Small intestine (tissue), 7 donors: ENCODE data around the gene EXOSC1. TPM values are rescaled to one million over a fixed set of nuclear protein-coding genes. Genes with fewer than 3 reads are reported as not detected.
"Not testable (repeated sequence)": the region's sequence is repeated elsewhere in the genome, so short reads cannot be mapped to it uniquely, and the experiment has no call there.

Source experiments
- DNase-seq, 2 donors: peaks; one replicate each; pipeline versions ENCODE4 v3.0.0 to v3.0.0-alpha.2; 2013
- FAIRE-seq: peaks from 2 replicates; lab custom pipeline; 2012; peaks lifted over from hg19 to GRCh38; lab: Jason Lieb, UNC
- H3K27ac ChIP-seq, 3 donors: one replicate each; pipeline ENCODE4 v1.5.1; 2013; ENCODE audit warnings: low read length in 2 of 3, mild to moderate bottlenecking in 2 of 3, control low read depth in 1 of 3, inconsistent platforms in 1 of 3, low read depth in 1 of 3, moderate library complexity in 1 of 3
- H3K27me3 ChIP-seq, 3 donors: one replicate each; pipeline ENCODE4 v1.6.1; 2013; ENCODE audit warnings: low read length in 3 of 3, inconsistent platforms in 1 of 3; ENCODE audit not compliant: control insufficient read depth in 3 of 3, insufficient read depth in 3 of 3
- H3K36me3 ChIP-seq, 3 donors: one replicate each; pipeline ENCODE4 v1.6.1; 2013; ENCODE audit warnings: low read length in 3 of 3, inconsistent platforms in 1 of 3, low read depth in 1 of 3, mild to moderate bottlenecking in 1 of 3, moderate library complexity in 1 of 3; ENCODE audit not compliant: control insufficient read depth in 3 of 3, insufficient read depth in 2 of 3
- H3K4me1 ChIP-seq, 3 donors: one replicate each; pipeline ENCODE4 v1.6.1; 2013; ENCODE audit warnings: low read length in 2 of 3, inconsistent platforms in 1 of 3, low read depth in 1 of 3, mild to moderate bottlenecking in 1 of 3, moderate library complexity in 1 of 3; ENCODE audit not compliant: control insufficient read depth in 3 of 3, insufficient read depth in 2 of 3
- H3K4me3 ChIP-seq, 3 donors: one replicate each; pipeline ENCODE4 v1.5.1; 2013; ENCODE audit warnings: low read length in 3 of 3, control low read depth in 1 of 3, inconsistent platforms in 1 of 3, low read depth in 1 of 3, mild to moderate bottlenecking in 1 of 3, moderate library complexity in 1 of 3
- H3K9me3 ChIP-seq, 2 donors: one replicate each; pipeline ENCODE4 v1.6.1; 2013; ENCODE audit warnings: low read depth in 1 of 2, low read length in 1 of 2; ENCODE audit not compliant: control insufficient read depth in 2 of 2, insufficient read depth in 1 of 2
- WGBS, 3 donors: extraction: QIAGEN DNeasy Blood & Tissue Kit; methylation state at CpG; one replicate each; pipeline ENCODE4 v1.1.7; 2013; 5-methylcytosine and 5-hydroxymethylcytosine counted together
- polyA plus RNA-seq, 4 donors: library from polyadenylated mRNA; stranded (reverse) in 3 of 4; unstranded in 1 of 4; fragments of 200-250 nt in 3 of 4; fragments of 120-200 nt in 1 of 4; gene quantifications; one replicate each; pipeline versions ENCODE4 v1.2.1 to v1.2.3, GENCODE V29; 2013
- donor health status: healthy with polysubstance abuse.
- donor health status: control.
- donor health status: control.
- donor health status: Bipolar disorder and iron deficiency.
- donor health status: healthy.

Gene EXOSC1
- polyA plus RNA-seq, 4 donors, result 33.8 to 47.1 (median 37.9) TPM

DNA sequence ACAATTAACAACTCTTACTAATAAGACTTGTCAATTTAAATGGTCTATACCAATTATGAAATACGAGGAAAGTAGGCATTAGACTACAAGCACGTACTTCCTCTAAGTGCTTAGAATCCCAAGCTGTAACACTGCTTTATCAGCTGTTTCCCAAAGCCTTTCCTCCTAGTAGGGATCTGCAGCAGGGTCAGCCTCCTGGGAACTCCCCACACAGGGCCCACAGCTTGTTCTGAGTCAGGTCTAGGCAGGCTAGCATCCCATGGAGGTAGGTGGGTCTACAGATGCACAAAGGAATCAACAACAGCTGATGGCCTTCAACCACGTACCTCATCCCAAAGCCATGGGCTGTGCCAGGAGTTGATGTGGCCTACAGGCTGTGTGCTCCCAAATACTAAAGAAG lies 37.7 kb upstream of the EXOSC1 start:
- FAIRE-seq, result no peak
- no peak overlapping the region for H3K4me3 ChIP-seq
- H3K9me3 ChIP-seq, result no peaks in the 10 kb centered on the region
- H3K27ac ChIP-seq, result no peak overlapping the region
- peaks cover 4 to 42% (median 16%) of the 10 kb centered on the region in 3 donors for H3K36me3 ChIP-seq
- H3K4me1 ChIP-seq, result no peaks in the 10 kb centered on the region
- DNase-seq, result no peak
- no peaks in the 10 kb centered on the region for H3K27me3 ChIP-seq
- 79 to 92% (median 79%) methylated on average over 3 of the region's 3 CpGs for WGBS, 3 donors

DNA sequence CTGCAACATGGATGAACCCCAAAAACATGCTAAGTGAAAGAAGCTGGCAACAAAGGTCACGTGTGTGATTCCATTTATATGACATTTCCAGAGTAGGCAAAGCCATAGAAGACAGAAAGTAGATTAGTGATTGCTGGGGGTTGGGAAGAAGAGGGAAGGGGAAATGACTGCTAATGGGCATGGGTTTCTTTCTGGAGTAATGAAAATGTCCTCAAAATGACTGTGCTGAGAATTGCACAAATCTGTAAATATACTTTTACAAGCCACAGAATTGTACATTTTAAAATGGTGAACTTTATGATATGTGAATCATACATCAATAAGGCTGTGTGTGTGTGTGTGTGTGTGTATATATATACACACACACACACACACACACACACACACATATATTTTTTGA lies 36.6 kb upstream of the EXOSC1 start:
- 89 to 100% (median 92%) methylated on average over 1 of the region's 1 CpG for WGBS, 3 donors
- Histone ChIP-seq H3K9me3 (no peaks in the 10 kb centered on the region), H3K27me3 (no peaks in the 10 kb centered on the region), H3K4me1 (no peaks in the 10 kb centered on the region), H3K4me3 (no peak overlapping the region), H3K27ac (no peak overlapping the region), H3K36me3 (peaks cover 4 to 45% (median 19%) of the 10 kb centered on the region in 3 donors)
- FAIRE-seq (no peak), DNase-seq (no peak)

DNA sequence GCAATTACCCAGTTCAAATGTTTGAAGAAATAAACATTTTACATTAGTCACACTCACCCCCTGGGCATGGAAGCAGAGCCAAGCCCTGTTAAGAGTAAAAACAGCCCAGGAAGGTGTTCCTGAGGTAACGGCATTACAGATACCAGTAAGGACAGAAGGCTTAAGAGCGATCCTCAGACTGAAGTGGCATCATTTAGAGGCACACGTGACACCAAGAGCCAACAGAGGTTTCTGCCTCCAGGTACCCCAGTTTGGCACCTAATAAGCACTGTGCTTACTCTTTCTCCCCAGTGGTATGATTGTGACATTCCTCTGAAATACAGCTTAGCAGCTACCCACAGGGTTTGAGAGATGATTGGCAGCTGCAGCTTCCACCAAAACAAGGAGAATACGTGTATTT lies 35.3 kb upstream of the EXOSC1 start:
- FAIRE-seq (no peak), DNase-seq (no peak)
- Histone ChIP-seq H3K4me3 (no peak overlapping the region), H3K36me3 (peaks cover 13 to 49% (median 19%) of the 10 kb centered on the region in 3 donors), H3K27me3 (no peaks in the 10 kb centered on the region), H3K4me1 (no peaks in the 10 kb centered on the region), H3K27ac (no peak overlapping the region), H3K9me3 (no peaks in the 10 kb centered on the region)
- 94 to 95% (median 95%) methylated on average over 4 of the region's 4 CpGs for WGBS, 3 donors

DNA sequence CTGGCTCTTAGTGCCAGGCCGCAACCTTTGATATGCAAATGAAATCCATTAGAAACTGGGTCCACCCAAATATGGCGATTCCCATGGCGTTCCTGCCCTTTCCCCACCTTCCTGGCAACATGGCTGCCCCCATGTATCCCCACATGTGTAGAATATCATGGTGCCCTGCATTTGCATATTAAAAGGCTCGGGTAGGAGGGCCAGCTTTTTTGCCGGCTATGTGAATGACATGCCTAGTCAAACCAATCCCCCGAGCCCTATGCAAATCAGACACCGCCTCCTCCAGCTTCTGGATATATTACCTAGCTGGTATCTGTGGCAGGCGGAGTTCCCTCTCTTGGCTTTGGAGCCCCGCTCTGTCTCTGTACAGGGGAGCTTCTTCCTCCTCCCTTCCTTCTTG lies 34.1 kb upstream of the EXOSC1 start:
- Histone ChIP-seq H3K27me3 (no peaks in the 10 kb centered on the region), H3K27ac (no peak overlapping the region), H3K9me3 (no peaks in the 10 kb centered on the region), H3K4me1 (no peaks in the 10 kb centered on the region), H3K36me3 (peaks cover 13 to 47% (median 25%) of the 10 kb centered on the region in 3 donors), H3K4me3 (no peak overlapping the region)
- DNase-seq, result no peak
- 79 to 86% (median 80%) methylated on average over 9 of the region's 9 CpGs for WGBS, 3 donors
- FAIRE-seq, result no peak

DNA sequence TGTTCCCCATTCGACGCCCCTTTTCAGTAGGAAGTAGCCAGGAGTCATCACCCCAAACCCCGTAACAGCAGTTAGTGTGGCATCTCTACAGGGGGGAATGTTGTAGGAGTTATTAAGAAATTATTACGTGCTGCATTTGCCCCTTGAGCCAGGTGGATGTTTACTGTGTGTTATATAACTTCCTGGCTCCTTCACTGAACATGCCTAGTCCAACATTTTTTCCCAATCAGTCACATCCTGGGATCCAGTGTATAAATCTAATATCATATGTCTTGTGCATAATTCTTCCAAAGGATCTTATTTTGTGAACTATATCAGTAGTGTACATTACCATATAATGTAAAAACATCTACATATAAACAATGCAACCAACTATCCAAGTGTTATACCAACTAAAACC lies 33.6 kb upstream of the EXOSC1 start:
- not testable (repeated sequence) for H3K9me3 ChIP-seq, DNase-seq, H3K4me1 ChIP-seq, FAIRE-seq, H3K27me3 ChIP-seq, H3K4me3 ChIP-seq, H3K27ac ChIP-seq
- WGBS, 3 donors, result 89 to 98% (median 95%) methylated on average over 4 of the region's 4 CpGs
- H3K36me3 ChIP-seq, result peaks cover 13 to 43% (median 26%) of the 10 kb centered on the region in 3 donors

DNA sequence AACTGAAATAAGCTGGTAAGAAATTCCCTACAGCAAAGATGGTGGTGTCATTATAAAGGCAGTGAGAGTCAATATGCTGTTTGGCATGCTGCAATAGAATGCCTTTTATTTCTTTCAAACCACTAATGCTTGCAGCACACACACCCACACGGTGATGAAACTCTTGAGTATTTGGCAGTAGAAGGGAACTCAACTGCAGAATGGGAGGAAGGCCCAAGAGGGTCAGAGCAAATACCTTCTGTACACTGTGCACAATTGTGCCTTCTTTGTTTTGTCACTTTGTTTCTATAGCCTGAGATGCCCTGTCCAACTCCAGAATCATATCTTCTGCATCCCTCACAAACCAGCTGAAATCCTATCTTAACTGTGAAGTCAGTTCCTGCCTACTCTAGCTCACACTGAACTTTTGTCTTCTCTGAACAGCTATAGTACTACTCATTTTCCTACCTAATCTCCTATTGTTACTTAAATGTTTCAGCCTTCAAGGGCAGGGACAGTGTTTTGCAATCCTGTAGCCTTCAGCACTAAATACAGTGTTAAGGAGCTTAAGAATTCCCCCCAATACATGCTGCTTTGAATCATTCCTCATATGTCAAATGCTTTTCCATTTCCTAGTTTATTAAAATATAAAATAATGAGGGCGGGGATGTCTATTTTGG lies 30.3 kb upstream of the EXOSC1 start:
- H3K27me3 ChIP-seq, result no peaks in the 10 kb centered on the region
- peaks cover 16 to 54% (median 29%) of the 10 kb centered on the region in 3 donors for H3K36me3 ChIP-seq
- FAIRE-seq, result no peak
- H3K4me3 ChIP-seq, result no peak overlapping the region
- WGBS, 3 donors, result 73 to 88% (median 82%) methylated on average over 2 of the region's 2 CpGs
- DNase-seq, result no peak
- H3K4me1 ChIP-seq, result no peaks in the 10 kb centered on the region
- no peak overlapping the region for H3K27ac ChIP-seq
- H3K9me3 ChIP-seq, result no peaks in the 10 kb centered on the region

DNA sequence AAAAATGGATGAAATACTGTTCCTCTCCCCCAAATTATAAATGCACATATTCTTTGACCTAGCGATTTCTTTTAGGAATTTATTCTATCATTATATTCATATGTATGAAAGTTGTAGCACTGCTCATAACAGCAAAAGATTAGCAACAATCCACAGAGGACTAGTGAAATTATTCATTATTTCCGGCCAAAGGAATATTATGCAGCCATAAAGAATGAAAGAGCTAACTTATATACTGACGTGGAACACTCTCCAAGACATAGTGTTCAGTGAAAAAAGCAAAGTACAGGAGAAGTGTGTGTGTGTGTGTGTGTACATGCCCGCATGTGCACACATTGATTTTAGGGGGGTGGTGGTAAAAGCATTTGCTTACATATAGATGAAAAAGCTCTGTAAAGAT lies 29.1 kb upstream of the EXOSC1 start:
- WGBS, 3 donors, result 96 to 100% (median 99%) methylated on average over 4 of the region's 4 CpGs
- Histone ChIP-seq H3K4me3 (no peak overlapping the region), H3K27ac (no peak overlapping the region), H3K27me3 (no peaks in the 10 kb centered on the region), H3K4me1 (no peaks in the 10 kb centered on the region), H3K36me3 (peaks cover 14 to 52% (median 28%) of the 10 kb centered on the region in 3 donors), H3K9me3 (no peaks in the 10 kb centered on the region)
- DNase-seq, result no peak
- FAIRE-seq, result no peak

DNA sequence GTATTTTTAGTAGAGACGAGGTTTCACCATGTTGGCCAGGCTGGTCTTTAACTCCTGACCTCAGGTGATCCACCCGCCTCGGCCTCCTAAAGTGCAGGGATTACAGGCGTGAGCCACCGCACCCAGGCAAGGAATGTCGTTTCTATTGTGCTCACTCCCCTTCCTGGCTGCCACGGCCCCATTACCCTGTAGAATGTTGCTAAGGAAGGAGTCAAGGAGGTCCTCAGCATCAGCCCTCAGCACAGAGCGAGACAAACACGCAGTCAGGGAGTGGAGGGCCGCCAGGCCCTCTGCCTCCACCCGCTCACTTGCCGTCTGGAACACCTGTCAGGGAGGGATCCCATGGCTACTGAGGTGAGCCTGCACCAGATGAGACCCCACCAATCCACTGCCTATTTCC lies 23.0 kb upstream of the EXOSC1 start:
- not testable (repeated sequence) for H3K4me3 ChIP-seq, H3K27me3 ChIP-seq, FAIRE-seq, H3K9me3 ChIP-seq, DNase-seq, H3K4me1 ChIP-seq, H3K27ac ChIP-seq
- peaks cover 7 to 83% (median 27%) of the 10 kb centered on the region in 3 donors for H3K36me3 ChIP-seq
- WGBS, 3 donors, result 76 to 90% (median 89%) methylated on average over 12 of the region's 12 CpGs

DNA sequence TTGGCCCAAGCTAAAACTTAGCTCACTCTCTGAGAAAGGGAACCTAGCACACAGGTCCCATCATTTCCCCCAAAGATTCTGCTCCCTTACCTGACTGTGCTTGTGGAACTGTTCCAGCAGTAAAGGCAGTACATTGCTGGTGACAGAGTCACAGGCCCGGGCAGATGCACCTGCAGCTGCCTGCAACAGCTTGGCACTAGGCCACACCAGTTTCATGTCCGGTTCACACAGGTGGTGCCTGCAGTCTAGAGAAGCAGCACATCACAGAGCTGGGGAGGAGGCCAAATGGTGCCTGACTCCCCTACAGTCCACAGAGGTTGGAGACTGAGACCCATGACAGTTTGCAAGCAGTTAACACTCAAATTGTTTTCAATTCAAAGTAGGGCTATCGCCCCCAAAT lies 22.4 kb upstream of the EXOSC1 start:
- FAIRE-seq (no peak), DNase-seq (no peak)
- Histone ChIP-seq H3K27me3 (no peaks in the 10 kb centered on the region), H3K4me1 (no peaks in the 10 kb centered on the region), H3K4me3 (no peak overlapping the region), H3K27ac (no peak overlapping the region), H3K36me3 (peaks cover 7 to 86% (median 25%) of the 10 kb centered on the region in 3 donors), H3K9me3 (no peaks in the 10 kb centered on the region)
- WGBS, 3 donors, result 48 to 72% (median 58%) methylated on average over 3 of the region's 3 CpGs
